MM.1S (cell line): ENCODE results near the gene DHPS.

Experiments
- DNase-seq: peaks from one replicate; pipeline ENCODE4 v3.0.0-alpha.2; 2015
- H2AFZ ChIP-seq: fragments of 300-600 bp; sonication (generic); 2 replicates; pipeline ENCODE4 v1.6.0; 2016; ENCODE audit warnings: antibody characterized with exemption, low read length
- H3F3A ChIP-seq: fragments of 300-600 bp; sonication (generic); 2 replicates; pipeline ENCODE4 v1.6.1; 2016; ENCODE audit warnings: mild to moderate bottlenecking, antibody characterized with exemption, low read length, moderate library complexity, mixed read lengths; ENCODE audit not compliant: insufficient read depth
- H3K27ac ChIP-seq: fragments of 300-600 bp; sonication (generic); 2 replicates; pipeline ENCODE4 v1.5.1; 2016; ENCODE audit warnings: mild to moderate bottlenecking, low read length
- H3K27me3 ChIP-seq: fragments of 300-600 bp; sonication (generic); replicated peaks from 2 replicates; pipeline ENCODE4 v1.6.0; 2016; ENCODE audit warnings: low read length; ENCODE audit not compliant: insufficient read depth
- H3K36me3 ChIP-seq: fragments of 300-600 bp; sonication (generic); replicated peaks from 2 replicates; pipeline ENCODE4 v1.6.1; 2016; ENCODE audit warnings: mild to moderate bottlenecking, low read length, mixed read lengths; ENCODE audit not compliant: insufficient read depth
- H3K4me1 ChIP-seq: fragments of 300-600 bp; sonication (generic); 2 replicates; pipeline ENCODE4 v1.6.1; 2016; ENCODE audit warnings: low read length, mixed read lengths
- H3K4me2 ChIP-seq: fragments of 300-600 bp; sonication (generic); 2 replicates; pipeline ENCODE4 v1.6.0; 2016; ENCODE audit warnings: low read depth, low read length
- H3K4me3 ChIP-seq: fragments of 300-600 bp; sonication (generic); 2 replicates; pipeline ENCODE4 v1.5.1; 2016; ENCODE audit warnings: low read length, mixed read lengths
- H3K79me2 ChIP-seq: fragments of 300-600 bp; sonication (generic); 2 replicates; pipeline ENCODE4 v1.6.1; 2016; ENCODE audit warnings: mixed run types, low read length, mixed read lengths
- H3K9ac ChIP-seq: fragments of 300-600 bp; sonication (generic); 2 replicates; pipeline ENCODE4 v1.6.1; 2016; ENCODE audit warnings: low read length, mixed read lengths
- H3K9me2 ChIP-seq: fragments of 300-600 bp; sonication (generic); replicated peaks from 2 replicates; pipeline ENCODE4 v1.6.1; 2016; ENCODE audit warnings: mild to moderate bottlenecking, low read length, mixed read lengths; ENCODE audit not compliant: insufficient read depth
- H3K9me3 ChIP-seq: fragments of 300-600 bp; sonication (generic); replicated peaks from 2 replicates; pipeline ENCODE4 v1.6.1; 2016; ENCODE audit warnings: mild to moderate bottlenecking, low read length, mixed read lengths; ENCODE audit not compliant: insufficient read depth
- H4K20me1 ChIP-seq: fragments of 300-600 bp; sonication (generic); 2 replicates; pipeline ENCODE4 v1.6.1; 2016; ENCODE audit warnings: mild to moderate bottlenecking, low read length, moderate library complexity, mixed read lengths; ENCODE audit not compliant: insufficient read depth
- EZH2 ChIP-seq: fragments of 300-600 bp; sonication (generic); optimal IDR thresholded peaks from 2 replicates; pipeline ENCODE3; 2017; ENCODE audit warnings: low read depth, mild to moderate bottlenecking, antibody characterized with exemption, low read length, mixed read lengths
- EZH2phosphoT487 ChIP-seq: fragments of 300-600 bp; sonication (generic); IDR thresholded peaks from 2 replicates; pipeline ENCODE4 v1.6.1; 2018; ENCODE audit warnings: antibody characterized with exemption, low read length
- TF ChIP-seq, protein P1 (sequence below): fragments of 300-600 bp; sonication (generic); IDR thresholded peaks from 2 replicates; pipeline ENCODE4 v1.5.1; 2016; ENCODE audit warnings: antibody characterized with exemption, low read length, mixed read lengths

The DHPS gene

DNA sequence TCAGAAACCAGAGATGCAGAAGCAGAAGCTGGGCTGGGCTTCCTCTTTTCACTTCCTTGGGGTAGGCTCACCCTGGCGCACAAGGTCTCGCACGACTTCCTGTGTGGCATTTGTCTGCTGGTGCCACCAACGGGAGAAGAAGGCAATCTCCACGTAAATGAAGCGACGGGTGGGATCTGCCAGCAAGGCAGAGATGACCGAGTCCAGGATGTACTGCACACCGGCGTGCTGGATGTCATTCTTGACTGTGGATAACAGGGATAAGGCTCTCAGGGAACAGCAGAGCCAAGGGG is 16.5 kb downstream of the DHPS start:
- Histone ChIP-seq H3K27me3 (no peaks in the 10 kb centered on the region), H3K36me3 (no peaks in the 10 kb centered on the region), H4K20me1 (no peaks in the 10 kb centered on the region), H3K9me3 (no peaks in the 10 kb centered on the region), H3K9me2 (no peaks in the 10 kb centered on the region), H3K27ac (no peak overlapping the region), H3K4me3 (no peak overlapping the region), H3K79me2 (peaks cover 45% of the 10 kb centered on the region), H2AFZ (no peak overlapping the region), H3K4me2 (no peak overlapping the region), H3F3A (no peaks in the 10 kb centered on the region), H3K4me1 (peaks cover 18% of the 10 kb centered on the region), H3K9ac (no peak overlapping the region)
- TF ChIP-seq EZH2phosphoT487 (no peak), EZH2 (no peak)
- TF ChIP-seq, protein P1, sequence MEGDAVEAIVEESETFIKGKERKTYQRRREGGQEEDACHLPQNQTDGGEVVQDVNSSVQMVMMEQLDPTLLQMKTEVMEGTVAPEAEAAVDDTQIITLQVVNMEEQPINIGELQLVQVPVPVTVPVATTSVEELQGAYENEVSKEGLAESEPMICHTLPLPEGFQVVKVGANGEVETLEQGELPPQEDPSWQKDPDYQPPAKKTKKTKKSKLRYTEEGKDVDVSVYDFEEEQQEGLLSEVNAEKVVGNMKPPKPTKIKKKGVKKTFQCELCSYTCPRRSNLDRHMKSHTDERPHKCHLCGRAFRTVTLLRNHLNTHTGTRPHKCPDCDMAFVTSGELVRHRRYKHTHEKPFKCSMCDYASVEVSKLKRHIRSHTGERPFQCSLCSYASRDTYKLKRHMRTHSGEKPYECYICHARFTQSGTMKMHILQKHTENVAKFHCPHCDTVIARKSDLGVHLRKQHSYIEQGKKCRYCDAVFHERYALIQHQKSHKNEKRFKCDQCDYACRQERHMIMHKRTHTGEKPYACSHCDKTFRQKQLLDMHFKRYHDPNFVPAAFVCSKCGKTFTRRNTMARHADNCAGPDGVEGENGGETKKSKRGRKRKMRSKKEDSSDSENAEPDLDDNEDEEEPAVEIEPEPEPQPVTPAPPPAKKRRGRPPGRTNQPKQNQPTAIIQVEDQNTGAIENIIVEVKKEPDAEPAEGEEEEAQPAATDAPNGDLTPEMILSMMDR: no peak
- no peak for DNase-seq

DNA sequence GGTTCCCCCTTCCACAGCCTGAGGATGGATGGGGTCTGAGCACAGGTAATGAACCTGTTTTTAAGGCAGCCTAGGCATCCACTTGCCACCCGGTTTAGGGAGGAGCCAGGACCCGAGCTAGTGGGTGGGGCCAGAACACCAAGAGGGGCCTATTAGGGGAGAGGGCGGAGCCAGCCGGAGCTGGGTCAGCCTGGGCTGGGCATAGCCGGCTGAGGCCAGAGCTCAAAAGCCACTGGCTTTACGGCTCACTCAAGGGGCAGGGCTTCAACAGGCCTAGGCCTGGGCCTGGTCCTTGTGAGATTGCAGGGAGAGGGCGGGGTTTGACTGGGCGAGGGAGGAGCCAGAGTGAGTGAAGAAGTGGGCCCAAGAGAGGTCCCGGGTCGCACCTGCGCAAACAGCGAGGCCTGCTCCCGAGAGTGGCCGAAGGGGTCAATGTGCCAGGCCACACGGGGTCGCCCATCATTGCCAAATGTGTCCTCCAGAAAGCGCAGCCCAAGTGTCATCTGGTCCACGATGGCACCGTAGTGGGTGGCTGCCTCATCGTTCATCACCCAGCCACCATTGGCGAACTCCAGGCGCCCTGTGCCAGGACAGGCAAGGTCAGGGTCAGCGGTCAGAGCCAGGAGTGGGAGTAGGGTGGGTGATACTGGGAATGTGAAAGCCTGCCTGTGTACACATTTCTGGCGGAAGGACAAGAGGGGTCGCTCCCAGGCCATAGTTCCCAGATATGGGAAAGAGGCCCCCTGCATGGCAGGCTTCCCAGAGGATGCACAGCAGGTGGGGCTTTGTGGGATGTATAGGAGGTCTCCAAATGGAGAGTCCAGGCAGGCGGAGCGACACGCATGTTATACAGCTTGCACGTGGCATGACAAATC is 17.0 kb downstream of the DHPS start:
- no peak overlapping the region for H3K9ac ChIP-seq
- no peaks in the 10 kb centered on the region for H3K9me2 ChIP-seq
- H3K27me3 ChIP-seq: no peaks in the 10 kb centered on the region
- no peaks in the 10 kb centered on the region for H3K9me3 ChIP-seq
- TF ChIP-seq, protein P1: no peak
- TF ChIP-seq EZH2 (no peak), EZH2phosphoT487 (no peak)
- H3F3A ChIP-seq: no peaks in the 10 kb centered on the region
- no peak overlapping the region for H2AFZ ChIP-seq
- no peaks in the 10 kb centered on the region for H4K20me1 ChIP-seq
- H3K79me2 ChIP-seq: peaks cover 39% of the 10 kb centered on the region
- H3K27ac ChIP-seq: no peak overlapping the region
- no peak overlapping the region for H3K4me3 ChIP-seq
- no peak overlapping the region for H3K4me2 ChIP-seq
- no peaks in the 10 kb centered on the region for H3K36me3 ChIP-seq
- peaks cover 18% of the 10 kb centered on the region for H3K4me1 ChIP-seq
- no peak for DNase-seq

DNA sequence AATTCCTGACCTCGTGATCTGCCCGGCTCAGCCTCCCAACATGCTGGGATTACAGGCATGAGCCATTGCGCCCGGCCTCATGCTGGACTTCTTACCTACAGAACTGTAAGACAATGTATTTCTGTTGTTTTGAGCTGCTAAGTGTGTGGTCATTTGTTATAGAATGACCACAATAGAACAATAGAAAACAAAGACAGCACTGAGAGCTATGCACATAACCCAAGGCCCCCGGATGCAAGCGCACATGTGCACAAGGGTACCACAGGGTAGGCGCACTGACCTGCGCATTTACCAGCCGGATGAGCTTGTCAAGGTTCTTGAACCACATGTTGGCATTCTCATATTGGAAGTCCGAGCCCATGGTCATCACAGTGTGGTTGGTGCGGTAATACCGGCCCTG is 20.7 kb downstream of the DHPS start:
- H3K27me3 ChIP-seq: no peaks in the 10 kb centered on the region
- H3K79me2 ChIP-seq: peaks cover 9% of the 10 kb centered on the region; the same call in 1 of the 2 replicates
- no peaks in the 10 kb centered on the region for H3K36me3 ChIP-seq
- H3K27ac ChIP-seq: no peak overlapping the region
- no peak overlapping the region for H3K4me2 ChIP-seq
- no peaks in the 10 kb centered on the region for H3K9me3 ChIP-seq
- no peaks in the 10 kb centered on the region for H3K9me2 ChIP-seq
- no peaks in the 10 kb centered on the region for H4K20me1 ChIP-seq
- H3K4me1 ChIP-seq: peaks cover 5% of the 10 kb centered on the region
- H3K4me3 ChIP-seq: no peak overlapping the region
- no peak for DNase-seq
- H2AFZ ChIP-seq: no peak overlapping the region
- no peak overlapping the region for H3K9ac ChIP-seq
- H3F3A ChIP-seq: no peaks in the 10 kb centered on the region
- no peak for TF ChIP-seq EZH2
- TF ChIP-seq EZH2phosphoT487: no peak
- TF ChIP-seq, protein P1: no peak
